HL-60 (cell line): Measurements from ENCODE around the gene CORIN.

Experiments
- DNase-seq, 2 experiments: peaks; one replicate each; pipeline ENCODE4 v3.0.0-alpha.2; 2010 to 2020; ENCODE audit warnings: low read depth in 1 of 2, low spot score in 1 of 2
- H3K27ac ChIP-seq: fragments of 250-450 bp; sonication (Bioruptor Pico); replicated peaks from 2 replicates; pipeline ENCODE4 v1.5.1; 2020; ENCODE audit warnings: mild to moderate bottlenecking, moderate library complexity
- H3K27me3 ChIP-seq: fragments of 250-450 bp; sonication (Bioruptor Pico); 2 replicates; pipeline ENCODE4 v1.5.1; 2021; ENCODE audit warnings: mild to moderate bottlenecking, moderate library complexity; ENCODE audit not compliant: insufficient read depth, poor library complexity, severe bottlenecking
- H3K4me3 ChIP-seq: replicated peaks from 2 replicates; pipeline ENCODE4 v1.5.1; 2011; ENCODE audit warnings: mild to moderate bottlenecking, control low read depth, low read length; ENCODE audit not compliant: insufficient read depth
- GABPA ChIP-seq: IDR thresholded peaks from 2 replicates; pipeline ENCODE4 v1.6.1; 2012; ENCODE audit warnings: low read depth
- POLR2AphosphoS5 ChIP-seq: IDR thresholded peaks from 2 replicates; pipeline ENCODE4 v1.6.1; 2012; ENCODE audit warnings: low read depth
- SPI1 ChIP-seq: IDR thresholded peaks from 2 replicates; pipeline ENCODE4 v1.6.1; 2012; ENCODE audit warnings: low read depth, mild to moderate bottlenecking, borderline replicate concordance
- TF ChIP-seq, protein P1 (sequence below): IDR thresholded peaks from 2 replicates; pipeline ENCODE4 v1.6.1; 2012; ENCODE audit warnings: low read depth; ENCODE audit not compliant: insufficient replicate concordance
- TF ChIP-seq, protein P2 (sequence below): IDR thresholded peaks from one replicate; pipeline ENCODE4 v1.5.1; 2011; ENCODE audit warnings: low read length, control low read depth, inconsistent platforms; ENCODE audit not compliant: insufficient read depth

CORIN gene

DNA sequence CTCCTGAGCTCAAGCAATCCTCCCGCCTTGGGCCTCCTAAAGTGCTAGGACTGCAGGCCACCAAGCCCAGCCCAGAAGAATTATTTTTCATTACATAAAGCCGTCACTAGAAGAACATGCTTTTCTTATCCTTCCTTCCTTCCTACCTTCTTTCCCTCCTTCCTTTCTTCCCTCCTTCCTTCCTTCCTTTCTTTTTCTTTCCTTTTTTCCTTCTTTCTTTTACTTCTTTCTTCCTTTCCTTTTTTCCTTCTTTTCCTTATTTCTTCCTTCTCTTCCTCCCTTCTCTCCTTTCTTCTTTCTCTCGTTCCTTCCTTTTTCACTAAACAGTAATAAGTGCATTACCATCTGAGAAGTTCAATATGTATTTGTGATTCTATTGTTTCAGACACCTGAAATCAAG, 231.4 kb downstream of the CORIN start:
- no peaks in the 10 kb centered on the region for H3K27me3 ChIP-seq
- no peak for TF ChIP-seq POLR2AphosphoS5
- TF ChIP-seq, protein P1, sequence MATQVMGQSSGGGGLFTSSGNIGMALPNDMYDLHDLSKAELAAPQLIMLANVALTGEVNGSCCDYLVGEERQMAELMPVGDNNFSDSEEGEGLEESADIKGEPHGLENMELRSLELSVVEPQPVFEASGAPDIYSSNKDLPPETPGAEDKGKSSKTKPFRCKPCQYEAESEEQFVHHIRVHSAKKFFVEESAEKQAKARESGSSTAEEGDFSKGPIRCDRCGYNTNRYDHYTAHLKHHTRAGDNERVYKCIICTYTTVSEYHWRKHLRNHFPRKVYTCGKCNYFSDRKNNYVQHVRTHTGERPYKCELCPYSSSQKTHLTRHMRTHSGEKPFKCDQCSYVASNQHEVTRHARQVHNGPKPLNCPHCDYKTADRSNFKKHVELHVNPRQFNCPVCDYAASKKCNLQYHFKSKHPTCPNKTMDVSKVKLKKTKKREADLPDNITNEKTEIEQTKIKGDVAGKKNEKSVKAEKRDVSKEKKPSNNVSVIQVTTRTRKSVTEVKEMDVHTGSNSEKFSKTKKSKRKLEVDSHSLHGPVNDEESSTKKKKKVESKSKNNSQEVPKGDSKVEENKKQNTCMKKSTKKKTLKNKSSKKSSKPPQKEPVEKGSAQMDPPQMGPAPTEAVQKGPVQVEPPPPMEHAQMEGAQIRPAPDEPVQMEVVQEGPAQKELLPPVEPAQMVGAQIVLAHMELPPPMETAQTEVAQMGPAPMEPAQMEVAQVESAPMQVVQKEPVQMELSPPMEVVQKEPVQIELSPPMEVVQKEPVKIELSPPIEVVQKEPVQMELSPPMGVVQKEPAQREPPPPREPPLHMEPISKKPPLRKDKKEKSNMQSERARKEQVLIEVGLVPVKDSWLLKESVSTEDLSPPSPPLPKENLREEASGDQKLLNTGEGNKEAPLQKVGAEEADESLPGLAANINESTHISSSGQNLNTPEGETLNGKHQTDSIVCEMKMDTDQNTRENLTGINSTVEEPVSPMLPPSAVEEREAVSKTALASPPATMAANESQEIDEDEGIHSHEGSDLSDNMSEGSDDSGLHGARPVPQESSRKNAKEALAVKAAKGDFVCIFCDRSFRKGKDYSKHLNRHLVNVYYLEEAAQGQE, result no peak
- no peak for TF ChIP-seq SPI1
- TF ChIP-seq, protein P2, sequence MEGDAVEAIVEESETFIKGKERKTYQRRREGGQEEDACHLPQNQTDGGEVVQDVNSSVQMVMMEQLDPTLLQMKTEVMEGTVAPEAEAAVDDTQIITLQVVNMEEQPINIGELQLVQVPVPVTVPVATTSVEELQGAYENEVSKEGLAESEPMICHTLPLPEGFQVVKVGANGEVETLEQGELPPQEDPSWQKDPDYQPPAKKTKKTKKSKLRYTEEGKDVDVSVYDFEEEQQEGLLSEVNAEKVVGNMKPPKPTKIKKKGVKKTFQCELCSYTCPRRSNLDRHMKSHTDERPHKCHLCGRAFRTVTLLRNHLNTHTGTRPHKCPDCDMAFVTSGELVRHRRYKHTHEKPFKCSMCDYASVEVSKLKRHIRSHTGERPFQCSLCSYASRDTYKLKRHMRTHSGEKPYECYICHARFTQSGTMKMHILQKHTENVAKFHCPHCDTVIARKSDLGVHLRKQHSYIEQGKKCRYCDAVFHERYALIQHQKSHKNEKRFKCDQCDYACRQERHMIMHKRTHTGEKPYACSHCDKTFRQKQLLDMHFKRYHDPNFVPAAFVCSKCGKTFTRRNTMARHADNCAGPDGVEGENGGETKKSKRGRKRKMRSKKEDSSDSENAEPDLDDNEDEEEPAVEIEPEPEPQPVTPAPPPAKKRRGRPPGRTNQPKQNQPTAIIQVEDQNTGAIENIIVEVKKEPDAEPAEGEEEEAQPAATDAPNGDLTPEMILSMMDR, result no peak
- no peak for TF ChIP-seq GABPA
- no peak for DNase-seq
- H3K27ac ChIP-seq, result no peak overlapping the region
- H3K4me3 ChIP-seq, result no peak overlapping the region

DNA sequence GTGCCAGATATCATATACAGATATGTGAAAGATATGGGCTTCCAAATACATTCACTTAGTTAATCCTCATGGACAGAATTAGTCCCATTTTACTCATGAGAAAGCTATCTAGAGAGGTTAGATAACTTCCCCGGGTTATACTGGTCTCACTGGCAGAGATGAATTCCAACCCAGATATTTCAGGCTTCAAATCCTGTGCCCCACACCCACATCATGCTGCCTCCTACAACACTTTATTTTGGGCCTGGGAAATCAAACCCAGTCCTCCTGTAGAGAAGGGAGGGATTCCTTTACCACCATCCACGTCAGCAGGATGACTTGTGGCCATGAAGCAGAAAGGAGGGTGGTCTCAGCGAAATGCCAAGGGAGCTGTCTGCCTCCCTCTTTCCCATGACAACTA, 239.0 kb downstream of the CORIN start:
- Histone ChIP-seq H3K4me3 (no peak overlapping the region), H3K27ac (no peak overlapping the region), H3K27me3 (no peaks in the 10 kb centered on the region)
- TF ChIP-seq GABPA, result no peak
- TF ChIP-seq POLR2AphosphoS5, result no peak
- TF ChIP-seq, protein P1, result no peak
- TF ChIP-seq SPI1, result no peak
- TF ChIP-seq, protein P2, result no peak
- DNase-seq, result no peak

DNA sequence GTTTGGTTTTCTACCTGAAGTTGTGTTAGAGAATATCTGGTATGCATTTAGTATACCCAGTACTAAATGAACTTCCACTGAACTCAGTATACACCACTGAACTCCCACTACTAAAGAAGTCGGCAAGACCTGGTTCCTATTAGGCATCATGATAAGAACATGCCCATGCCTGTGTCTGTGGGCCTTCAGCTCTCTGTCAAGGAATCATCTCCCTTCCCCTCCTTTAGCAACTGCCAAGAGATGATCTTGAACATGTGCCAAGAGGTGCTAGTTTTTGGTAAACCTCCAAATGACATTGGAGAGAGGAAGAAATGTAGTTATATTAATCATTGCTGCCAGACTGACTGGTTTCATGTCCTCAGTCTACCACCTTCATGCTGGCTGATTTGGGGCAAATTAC, 239.5 kb downstream of the CORIN start:
- no peak overlapping the region for H3K4me3 ChIP-seq
- DNase-seq, result no peak
- no peak overlapping the region for H3K27ac ChIP-seq
- TF ChIP-seq POLR2AphosphoS5 (no peak), GABPA (no peak), SPI1 (no peak)
- TF ChIP-seq, protein P1, result no peak
- TF ChIP-seq, protein P2, result no peak
- no peaks in the 10 kb centered on the region for H3K27me3 ChIP-seq
